AG08395 (cell line): ENCODE results near the gene MYADML2.
"Not testable (repeated sequence)": the region's sequence is repeated elsewhere in the genome, so short reads cannot be mapped to it uniquely, and the experiment has no call there.

Source experiments
- DNase-seq: peaks from one replicate; pipeline ENCODE4 v3.0.0; 2012; ENCODE audit warnings: mixed read lengths, low spot score

Gene MYADML2

GRCh38 chr17:81958633-81959342 lies 11.8 kb upstream of the MYADML2 start:
- DNase-seq: no peak

- DNase-seq: no peak
These were observed 10.8 kb upstream of the MYADML2 start for GRCh38 chr17:81957691-81958432.

GRCh38 chr17:81956607-81957589 lies 9.9 kb upstream of the MYADML2 start:
- DNase-seq: no peak

GRCh38 chr17:81955756-81956544 lies 8.9 kb upstream of the MYADML2 start:
- no peak for DNase-seq

- no peak for DNase-seq
These were observed 8.1 kb upstream of the MYADML2 start for GRCh38 chr17:81955058-81955681.

- DNase-seq: no peak
These were observed 7.4 kb upstream of the MYADML2 start for GRCh38 chr17:81954131-81955057.

GRCh38 chr17:81953443-81953842 lies 6.4 kb upstream of the MYADML2 start:
- DNase-seq: not testable (repeated sequence)

- no peak for DNase-seq
These were observed 5.8 kb upstream of the MYADML2 start for GRCh38 chr17:81952792-81953228.

- DNase-seq: no peak
These were observed 5.0 kb upstream of the MYADML2 start for GRCh38 chr17:81951785-81952684.

- no peak for DNase-seq
These were observed 3.5 kb upstream of the MYADML2 start for GRCh38 chr17:81950501-81950900.

GRCh38 chr17:81948635-81949378 lies 1.8 kb upstream of the MYADML2 start:
- DNase-seq: no peak

GRCh38 chr17:81944858-81945257 lies 2.2 kb downstream of the MYADML2 start:
- no peak for DNase-seq

GRCh38 chr17:81942167-81942553 lies 4.9 kb downstream of the MYADML2 start:
- DNase-seq: no peak

- no peak for DNase-seq
These were observed 5.4 kb downstream of the MYADML2 start for GRCh38 chr17:81941484-81942166.

- DNase-seq: no peak
These were observed 6.2 kb downstream of the MYADML2 start for GRCh38 chr17:81940538-81941483.

GRCh38 chr17:81939881-81940385 lies 7.1 kb downstream of the MYADML2 start:
- DNase-seq: peak; percentile 42
